ENCODE measurements around the gene MICOS13.

DNA sequence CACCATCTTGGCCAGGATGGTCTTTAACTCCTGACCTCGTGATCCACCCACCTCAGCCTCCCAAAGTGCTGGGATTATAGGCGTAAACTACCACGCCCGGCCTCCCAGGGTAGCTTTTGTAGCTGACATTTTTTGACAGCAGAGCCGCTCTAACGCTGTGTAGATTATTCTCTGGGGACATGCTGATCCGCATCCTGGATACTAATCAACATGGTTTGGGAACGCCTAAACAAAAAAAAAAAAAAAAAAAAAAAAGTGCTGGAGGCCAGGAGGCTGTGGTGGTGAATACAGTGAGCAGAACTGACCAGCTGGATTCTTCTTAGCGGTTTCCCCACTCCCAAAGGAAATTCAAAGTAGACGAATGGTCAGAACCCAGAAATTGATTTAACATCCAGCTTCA is 34.5 kb upstream of the MICOS13 start:
- TF ChIP-seq, protein P1, sequence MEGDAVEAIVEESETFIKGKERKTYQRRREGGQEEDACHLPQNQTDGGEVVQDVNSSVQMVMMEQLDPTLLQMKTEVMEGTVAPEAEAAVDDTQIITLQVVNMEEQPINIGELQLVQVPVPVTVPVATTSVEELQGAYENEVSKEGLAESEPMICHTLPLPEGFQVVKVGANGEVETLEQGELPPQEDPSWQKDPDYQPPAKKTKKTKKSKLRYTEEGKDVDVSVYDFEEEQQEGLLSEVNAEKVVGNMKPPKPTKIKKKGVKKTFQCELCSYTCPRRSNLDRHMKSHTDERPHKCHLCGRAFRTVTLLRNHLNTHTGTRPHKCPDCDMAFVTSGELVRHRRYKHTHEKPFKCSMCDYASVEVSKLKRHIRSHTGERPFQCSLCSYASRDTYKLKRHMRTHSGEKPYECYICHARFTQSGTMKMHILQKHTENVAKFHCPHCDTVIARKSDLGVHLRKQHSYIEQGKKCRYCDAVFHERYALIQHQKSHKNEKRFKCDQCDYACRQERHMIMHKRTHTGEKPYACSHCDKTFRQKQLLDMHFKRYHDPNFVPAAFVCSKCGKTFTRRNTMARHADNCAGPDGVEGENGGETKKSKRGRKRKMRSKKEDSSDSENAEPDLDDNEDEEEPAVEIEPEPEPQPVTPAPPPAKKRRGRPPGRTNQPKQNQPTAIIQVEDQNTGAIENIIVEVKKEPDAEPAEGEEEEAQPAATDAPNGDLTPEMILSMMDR (IDR thresholded peaks at IDR 0.05): no peak
- TF ChIP-seq POLR2A (IDR thresholded peaks at IDR 0.05; ENCODE audit: low read depth): no peak
- TF ChIP-seq POLR2AphosphoS5 (IDR thresholded peaks at IDR 0.05): no peak

Data from esophagus muscularis mucosa (tissue), 3 donors.